ENCODE results near the gene CDH1.

The CDH1 gene

GRCh38 chr16:68739964-68740627 lies 3.0 kb downstream of the CDH1 start:
- peak; percentile 21 to 40 for DNase-seq

GRCh38 chr16:68740628-68741346 lies 3.7 kb downstream of the CDH1 start:
- no peak for TF ChIP-seq POLR2A (IDR thresholded peaks at IDR 0.05; ENCODE audit: low read length)
- no peak for TF ChIP-seq GATA1 (IDR thresholded peaks at IDR 0.05; ENCODE audit: low read depth, low read length)
- no peak for DNase-seq

More at GRCh38 chr16:68739964-68740627, 3.0 kb downstream of the CDH1 start:
- TF ChIP-seq POLR2A (IDR thresholded peaks at IDR 0.05; ENCODE audit: low read length) (no peak), GATA1 (IDR thresholded peaks at IDR 0.05; ENCODE audit: low read depth, low read length) (no peak)

GRCh38 chr16:68743664-68744063 lies 6.6 kb downstream of the CDH1 start:
- DNase-seq = no peak
- TF ChIP-seq POLR2A (IDR thresholded peaks at IDR 0.05; ENCODE audit: low read length) = no peak
- no peak for TF ChIP-seq GATA1 (IDR thresholded peaks at IDR 0.05; ENCODE audit: low read depth, low read length)

GRCh38 chr16:68744744-68745280 lies 7.7 kb downstream of the CDH1 start:
- no peak for DNase-seq
- TF ChIP-seq POLR2A (IDR thresholded peaks at IDR 0.05; ENCODE audit: low read length) (no peak), GATA1 (IDR thresholded peaks at IDR 0.05; ENCODE audit: low read depth, low read length) (no peak)

GRCh38 chr16:68746951-68747350 lies 9.9 kb downstream of the CDH1 start:
- TF ChIP-seq POLR2A (IDR thresholded peaks at IDR 0.05; ENCODE audit: low read length) (no peak), GATA1 (IDR thresholded peaks at IDR 0.05; ENCODE audit: low read depth, low read length) (no peak)
- no peak for DNase-seq

- no peak for TF ChIP-seq GATA1 (IDR thresholded peaks at IDR 0.05; ENCODE audit: low read depth, low read length)
- TF ChIP-seq POLR2A (IDR thresholded peaks at IDR 0.05; ENCODE audit: low read length) = no peak
- DNase-seq = no peak
Observed at GRCh38 chr16:68749432-68749831, 12.3 kb downstream of the CDH1 start.

GRCh38 chr16:68750193-68750695 lies 13.2 kb downstream of the CDH1 start:
- DNase-seq = no peak
- TF ChIP-seq GATA1 (IDR thresholded peaks at IDR 0.05; ENCODE audit: low read depth, low read length) (no peak), POLR2A (IDR thresholded peaks at IDR 0.05; ENCODE audit: low read length) (no peak)

- TF ChIP-seq GATA1 (IDR thresholded peaks at IDR 0.05; ENCODE audit: low read depth, low read length) = no peak
- TF ChIP-seq POLR2A (IDR thresholded peaks at IDR 0.05; ENCODE audit: low read length) = no peak
- DNase-seq = no peak
Observed at GRCh38 chr16:68751160-68751559, 14.1 kb downstream of the CDH1 start.

GRCh38 chr16:68752602-68753001 lies 15.5 kb downstream of the CDH1 start:
- no peak for TF ChIP-seq POLR2A (IDR thresholded peaks at IDR 0.05; ENCODE audit: low read length)
- TF ChIP-seq GATA1 (IDR thresholded peaks at IDR 0.05; ENCODE audit: low read depth, low read length) = no peak
- peak; percentile 81 to 84 for DNase-seq

- no peak for DNase-seq
- no peak for TF ChIP-seq POLR2A (IDR thresholded peaks at IDR 0.05; ENCODE audit: low read length)
- TF ChIP-seq GATA1 (IDR thresholded peaks at IDR 0.05; ENCODE audit: low read depth, low read length) = no peak
Observed at GRCh38 chr16:68754084-68754792, 17.1 kb downstream of the CDH1 start.

- TF ChIP-seq POLR2A (IDR thresholded peaks at IDR 0.05; ENCODE audit: low read length) = no peak
- no peak for TF ChIP-seq GATA1 (IDR thresholded peaks at IDR 0.05; ENCODE audit: low read depth, low read length)
- DNase-seq = no peak
Observed at GRCh38 chr16:68756239-68756915, 19.3 kb downstream of the CDH1 start.

- DNase-seq = no peak
- TF ChIP-seq POLR2A (IDR thresholded peaks at IDR 0.05; ENCODE audit: low read length) (no peak), GATA1 (IDR thresholded peaks at IDR 0.05; ENCODE audit: low read depth, low read length) (no peak)
Observed at GRCh38 chr16:68757625-68757935, 20.5 kb downstream of the CDH1 start.

- TF ChIP-seq GATA1 (IDR thresholded peaks at IDR 0.05; ENCODE audit: low read depth, low read length) = no peak
- no peak for TF ChIP-seq POLR2A (IDR thresholded peaks at IDR 0.05; ENCODE audit: low read length)
- DNase-seq = no peak
Observed at GRCh38 chr16:68759062-68759461, 22.0 kb downstream of the CDH1 start.

Measured in erythroblast (primary cell).